PFSK-1 (cell line): ENCODE measurements around the gene ACKR2.

Source experiments
- FOXP2 ChIP-seq: optimal IDR thresholded peaks from 2 replicates; pipeline ENCODE3; 2011; ENCODE audit warnings: borderline replicate concordance, control low read depth, inconsistent platforms; ENCODE audit not compliant: insufficient read depth; ENCODE audit errors: extremely low read length, extremely low read depth
- POLR2AphosphoS5 ChIP-seq: IDR thresholded peaks from 2 replicates; pipeline ENCODE4 v1.6.1; 2012; ENCODE audit warnings: low read depth, mild to moderate bottlenecking, control low read depth, low read length, moderate library complexity
- REST ChIP-seq, 2 experiments: IDR thresholded peaks; 2 replicates each; pipeline versions ENCODE4 v1.6.1 to v1.8.0; 2011 to 2012; ENCODE audit warnings: low read depth in 2 of 2, low read length in 2 of 2, control low read depth in 1 of 2, inconsistent platforms in 1 of 2, mild to moderate bottlenecking in 1 of 2, moderate library complexity in 1 of 2; ENCODE audit not compliant: insufficient read depth in 1 of 2
- SIN3A ChIP-seq: IDR thresholded peaks from 2 replicates; pipeline ENCODE4 v1.6.1; 2012; ENCODE audit warnings: mild to moderate bottlenecking, low read length, moderate library complexity, borderline replicate concordance; ENCODE audit not compliant: insufficient read depth
- TAF1 ChIP-seq: IDR thresholded peaks from 2 replicates; pipeline ENCODE4 v1.6.1; 2012; ENCODE audit warnings: low read length, control low read depth, borderline replicate concordance; ENCODE audit not compliant: insufficient read depth

Gene ACKR2

GRCh38 chr3:42900226-42901072 is 91.2 kb downstream of the ACKR2 start:
- TF ChIP-seq TAF1 (no peak), FOXP2 (no peak), REST (IDR thresholded peaks at IDR 0.05; ENCODE audit: insufficient read depth in 1 of 2, low read depth in 2 of 2, low read length in 2 of 2) (no peak), POLR2AphosphoS5 (no peak), SIN3A (no peak)

- no peak for TF ChIP-seq SIN3A
- no peak for TF ChIP-seq REST (IDR thresholded peaks at IDR 0.05; ENCODE audit: insufficient read depth in 1 of 2, low read depth in 2 of 2, low read length in 2 of 2)
- TF ChIP-seq FOXP2 = no peak
- TF ChIP-seq TAF1 = no peak
- no peak for TF ChIP-seq POLR2AphosphoS5
These were observed 91.8 kb downstream of the ACKR2 start for GRCh38 chr3:42901073-42901415.

- TF ChIP-seq SIN3A = no peak
- TF ChIP-seq FOXP2 = no peak
- TF ChIP-seq TAF1 = no peak
- no peak for TF ChIP-seq REST (IDR thresholded peaks at IDR 0.05; ENCODE audit: insufficient read depth in 1 of 2, low read depth in 2 of 2, low read length in 2 of 2)
- no peak for TF ChIP-seq POLR2AphosphoS5
These were observed 93.0 kb downstream of the ACKR2 start for GRCh38 chr3:42902257-42902656.

GRCh38 chr3:42904076-42904475 is 94.8 kb downstream of the ACKR2 start:
- TF ChIP-seq TAF1 (no peak), POLR2AphosphoS5 (no peak), FOXP2 (no peak), SIN3A (no peak), REST (IDR thresholded peaks at IDR 0.05; ENCODE audit: insufficient read depth in 1 of 2, low read depth in 2 of 2, low read length in 2 of 2) (no peak)

GRCh38 chr3:42905740-42906069 is 96.5 kb downstream of the ACKR2 start:
- no peak for TF ChIP-seq FOXP2
